Measurements from ENCODE around the gene CTSH. TPM values are rescaled to one million over a fixed set of nuclear protein-coding genes. Genes with fewer than 3 reads are reported as not detected.
A peak's percentile ranks its signal among the peaks of the same experiment; 100 is the strongest.

The CTSH gene
- total RNA-seq, 1 experiment from 2014 or later: 14.4 TPM

DNA sequence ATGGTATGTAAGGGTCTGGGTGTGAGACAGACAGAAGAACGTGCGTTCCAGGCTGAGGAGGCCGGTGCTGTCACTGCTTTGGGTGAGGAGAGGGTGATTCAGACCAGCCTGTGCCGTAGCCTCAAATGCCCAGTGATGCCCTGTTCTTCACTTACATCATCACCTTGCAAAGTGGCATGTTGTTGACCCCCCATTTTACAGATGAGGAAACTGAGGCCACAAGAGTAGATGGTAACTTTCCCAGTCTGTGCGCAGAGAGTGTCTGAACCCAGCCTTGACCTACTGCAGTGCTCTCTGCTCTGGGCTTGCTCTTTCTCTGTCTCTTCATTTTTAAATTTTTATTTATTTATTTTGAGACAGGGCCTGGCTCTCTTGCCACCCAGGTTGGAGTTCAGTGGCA, 1.6 kb upstream of the CTSH start:
- no peaks in the 10 kb centered on the region for H3K36me3 Mint-ChIP-seq (ENCODE audit: insufficient read depth, unreplicated experiment)
- intact Hi-C loops (cut with micrococcal nuclease): no loop called here
- no peak for TF ChIP-seq CTCF (IDR thresholded peaks at IDR 0.05; ENCODE audit: unreplicated experiment)
- H3K9me3 Mint-ChIP-seq (ENCODE audit: unreplicated experiment): no peaks in the 10 kb centered on the region
- POLR2A ChIA-PET: no interaction called here
- no peak overlapping the region for H3K27ac Mint-ChIP-seq (ENCODE audit: low read depth, unreplicated experiment)
- DNase-seq (ENCODE audit: unreplicated experiment): no peak
- no TSS peak for BruUV-seq (replicated peaks)
- CTCF ChIA-PET: no interaction called here
- peak overlapping the region; percentile 44 for H3K4me3 Mint-ChIP-seq (ENCODE audit: unreplicated experiment)
- peaks cover 18% of the 10 kb centered on the region for H3K4me1 Mint-ChIP-seq (ENCODE audit: insufficient read depth, unreplicated experiment)
- H3K27me3 Mint-ChIP-seq (ENCODE audit: insufficient read depth, unreplicated experiment): no peaks in the 10 kb centered on the region

- H3K27ac Mint-ChIP-seq (ENCODE audit: low read depth, unreplicated experiment): no peak overlapping the region
These were observed 632 bp downstream of the CTSH start for GRCh38 chr15:78944202-78944625.

DNA sequence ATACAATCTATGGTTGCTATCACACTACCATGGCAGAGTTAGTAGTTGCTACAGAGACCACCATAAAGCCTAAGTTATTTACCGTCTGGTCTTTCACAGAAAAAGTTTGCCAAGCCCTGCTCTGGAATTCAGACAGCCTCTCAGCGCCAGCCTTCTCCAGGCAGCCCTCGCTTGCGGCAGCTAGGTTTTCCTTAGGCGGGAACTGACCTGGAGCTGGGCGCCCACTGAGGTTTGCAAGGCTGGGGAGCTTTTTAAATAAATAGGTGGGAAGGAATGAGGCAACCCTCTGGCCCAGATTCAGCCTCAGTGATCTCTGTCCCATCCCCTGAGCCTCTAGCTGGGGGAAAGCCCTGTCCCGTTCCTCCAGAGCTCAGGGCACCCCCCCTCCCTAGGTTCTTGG, 1.2 kb downstream of the CTSH start:
- no peak for TF ChIP-seq CTCF (IDR thresholded peaks at IDR 0.05; ENCODE audit: unreplicated experiment)
- intact Hi-C loops (cut with micrococcal nuclease): no loop called here
- DNase-seq (ENCODE audit: unreplicated experiment): no peak
- H3K4me1 Mint-ChIP-seq (ENCODE audit: insufficient read depth, unreplicated experiment): peaks cover 13% of the 10 kb centered on the region
- no peaks in the 10 kb centered on the region for H3K9me3 Mint-ChIP-seq (ENCODE audit: unreplicated experiment)
- H3K4me3 Mint-ChIP-seq (ENCODE audit: unreplicated experiment): peak overlapping the region; percentile 81
- no peaks in the 10 kb centered on the region for H3K27me3 Mint-ChIP-seq (ENCODE audit: insufficient read depth, unreplicated experiment)
- no peak overlapping the region for H3K27ac Mint-ChIP-seq (ENCODE audit: low read depth, unreplicated experiment)
- no TSS peak for BruUV-seq (replicated peaks)
- H3K36me3 Mint-ChIP-seq (ENCODE audit: insufficient read depth, unreplicated experiment): no peaks in the 10 kb centered on the region
- POLR2A ChIA-PET: interaction anchor here (0.8 kb wide), 1 partner anchor 35 kb away, joined by 3 read pairs; no protein-coding TSS in a partner anchor
- CTCF ChIA-PET: interaction anchor here (0.6 to 0.7 kb wide), 2 partner anchors 767 to 943 kb away, joined by 3 to 4 read pairs; no protein-coding TSS in a partner anchor

More at GRCh38 chr15:78944202-78944625, 632 bp downstream of the CTSH start:
- no TSS peak for BruUV-seq (replicated peaks)
- Mint-ChIP-seq H3K27me3 (ENCODE audit: insufficient read depth, unreplicated experiment) (no peaks in the 10 kb centered on the region), H3K4me3 (ENCODE audit: unreplicated experiment) (peak overlapping the region; percentile 81), H3K4me1 (ENCODE audit: insufficient read depth, unreplicated experiment) (peaks cover 13% of the 10 kb centered on the region), H3K9me3 (ENCODE audit: unreplicated experiment) (no peaks in the 10 kb centered on the region), H3K36me3 (ENCODE audit: insufficient read depth, unreplicated experiment) (no peaks in the 10 kb centered on the region)
- POLR2A ChIA-PET: interaction anchor here (0.8 kb wide), 1 partner anchor 36 kb away, joined by 3 read pairs; no protein-coding TSS in a partner anchor
- intact Hi-C loops (cut with micrococcal nuclease): no loop called here
- TF ChIP-seq CTCF (IDR thresholded peaks at IDR 0.05; ENCODE audit: unreplicated experiment): no peak
- DNase-seq (ENCODE audit: unreplicated experiment): no peak
- CTCF ChIA-PET: interaction anchor here (0.7 kb wide), 1 partner anchor 942 kb away, joined by 4 read pairs; no protein-coding TSS in a partner anchor

- no peak for DNase-seq (ENCODE audit: unreplicated experiment)
- Mint-ChIP-seq H3K4me3 (ENCODE audit: unreplicated experiment) (no peak overlapping the region), H3K36me3 (ENCODE audit: insufficient read depth, unreplicated experiment) (no peaks in the 10 kb centered on the region), H3K27ac (ENCODE audit: low read depth, unreplicated experiment) (no peak overlapping the region), H3K4me1 (ENCODE audit: insufficient read depth, unreplicated experiment) (peaks cover 13% of the 10 kb centered on the region), H3K9me3 (ENCODE audit: unreplicated experiment) (no peaks in the 10 kb centered on the region), H3K27me3 (ENCODE audit: insufficient read depth, unreplicated experiment) (no peaks in the 10 kb centered on the region)
- TF ChIP-seq CTCF (IDR thresholded peaks at IDR 0.05; ENCODE audit: unreplicated experiment): no peak
- POLR2A ChIA-PET: no interaction called here
- CTCF ChIA-PET: no interaction called here
- BruUV-seq (replicated peaks): no TSS peak
- intact Hi-C loops (cut with micrococcal nuclease): no loop called here
These were observed 2.1 kb downstream of the CTSH start for GRCh38 chr15:78942741-78943140.

Data from MCF 10A (cell line).